H1 (cell line): Measurements from ENCODE around the gene PGF. TPM values are rescaled to one million over a fixed set of nuclear protein-coding genes. Genes with fewer than 3 reads are reported as not detected.

ENCODE experiments used
- CTCF ChIA-PET: fragments of 300-600 bp; sonication (Branson Sonifier 250); formaldehyde crosslinking; loops from one replicate; lab custom pipeline; 2021; ENCODE audit not compliant: partially characterized antibody; lab: Charles Lee
- POLR2A ChIA-PET: fragments of 300-600 bp; sonication (Branson Sonifier 250); formaldehyde crosslinking; loops from one replicate; lab custom pipeline; 2021; ENCODE audit warnings: inconsistent platforms; ENCODE audit not compliant: partially characterized antibody; lab: Charles Lee
- DNase-seq, 2 experiments: peaks; one replicate each; pipeline versions ENCODE4 v3.0.0 to v3.0.0-alpha.2; 2010 to 2022; ENCODE audit warnings: low spot score in 2 of 2, low read depth in 1 of 2, mixed read lengths in 1 of 2
- FAIRE-seq: peaks from 2 replicates; lab custom pipeline; 2011; peaks lifted over from hg19 to GRCh38; lab: Jason Lieb, UNC
- H2AFZ ChIP-seq: 2 replicates; pipeline ENCODE4 v1.8.1; 2012; ENCODE audit warnings: low read length, inconsistent platforms
- H2AK5ac ChIP-seq: 2 replicates; pipeline ENCODE4 v1.6.1; 2013; ENCODE audit warnings: low read depth, low read length
- H2BK120ac ChIP-seq: replicated peaks from 2 replicates; pipeline ENCODE3; 2013; ENCODE audit warnings: low read depth, low read length, inconsistent platforms
- H2BK12ac ChIP-seq: 2 replicates; pipeline ENCODE4 v1.6.1; 2013; ENCODE audit warnings: low read depth, low read length
- H2BK15ac ChIP-seq: 2 replicates; pipeline ENCODE4 v1.6.1; 2013; ENCODE audit warnings: low read length
- H2BK20ac ChIP-seq: 2 replicates; pipeline ENCODE4 v1.6.1; 2013; ENCODE audit warnings: low read length
- H2BK5ac ChIP-seq: 2 replicates; pipeline ENCODE4 v1.6.1; 2013; ENCODE audit warnings: low read depth, low read length
- H3K14ac ChIP-seq: 2 replicates; pipeline ENCODE4 v1.6.1; 2013; ENCODE audit warnings: inconsistent platforms; ENCODE audit not compliant: insufficient read length
- H3K18ac ChIP-seq: 2 replicates; pipeline ENCODE4 v1.6.1; 2013; ENCODE audit warnings: low read length; ENCODE audit errors: extremely low read depth
- H3K23ac ChIP-seq: 2 replicates; pipeline ENCODE4 v1.6.1; 2013; ENCODE audit warnings: inconsistent platforms; ENCODE audit not compliant: insufficient read length
- H3K23me2 ChIP-seq: 2 replicates; pipeline ENCODE4 v1.6.1; 2013; ENCODE audit warnings: low read depth, low read length
- H3K27ac ChIP-seq: 2 replicates; pipeline ENCODE4 v1.6.1; 2011; ENCODE audit warnings: low read depth, low read length, inconsistent platforms
- H3K27me3 ChIP-seq, 4 experiments: replicated peaks in 1 of 4; 1 replicate in 1 of 4; 2 replicates in 3 of 4; pipeline versions ENCODE4 v1.6.1 to v1.8.1; 2011 to 2013; ENCODE audit warnings: low read length in 3 of 4, mild to moderate bottlenecking in 3 of 4, inconsistent platforms in 2 of 4, mixed read lengths in 2 of 4, moderate library complexity in 1 of 4; ENCODE audit not compliant: control insufficient read depth in 3 of 4, insufficient read depth in 3 of 4; ENCODE audit errors: extremely low read depth in 1 of 4
- H3K36me3 ChIP-seq, 4 experiments: 2 replicates each; pipeline versions ENCODE4 v1.6.1 to v1.8.1; 2011 to 2013; ENCODE audit warnings: mild to moderate bottlenecking in 4 of 4, low read length in 3 of 4, moderate library complexity in 2 of 4, control low read depth in 1 of 4, inconsistent platforms in 1 of 4; ENCODE audit not compliant: insufficient read depth in 4 of 4, control insufficient read depth in 2 of 4
- H3K4ac ChIP-seq: replicated peaks from 2 replicates; pipeline ENCODE3; 2013; ENCODE audit warnings: low read length, low read depth, mixed read lengths, inconsistent platforms; ENCODE audit not compliant: insufficient read length
- H3K4me1 ChIP-seq, 4 experiments: replicated peaks in 1 of 4; 1 replicate in 1 of 4; 2 replicates in 3 of 4; pipeline versions ENCODE4 v1.6.1 to v1.8.1; 2011 to 2013; ENCODE audit warnings: low read length in 3 of 4, inconsistent platforms in 2 of 4, mixed read lengths in 1 of 4; ENCODE audit not compliant: insufficient read depth in 4 of 4, control insufficient read depth in 3 of 4
- H3K4me2 ChIP-seq, 2 experiments: 2 replicates each; pipeline versions ENCODE4 v1.6.1 to v1.8.1; 2011 to 2013; ENCODE audit warnings: low read depth in 2 of 2, low read length in 2 of 2, control low read depth in 1 of 2, inconsistent platforms in 1 of 2, mild to moderate bottlenecking in 1 of 2; ENCODE audit not compliant: insufficient read depth in 1 of 2
- H3K4me3 ChIP-seq, 4 experiments: fragments of 200-600, 300-600 bp in 1 of 4; sonication (generic), shearing (Covaris generic), sonication (Bioruptor Twin) in 1 of 4; 2 replicates each; pipeline versions ENCODE4 v1.5.1 to v1.8.1; 2011 to 2016; ENCODE audit warnings: low read length in 4 of 4, low read depth in 3 of 4, control low read depth in 2 of 4, inconsistent platforms in 2 of 4, mild to moderate bottlenecking in 2 of 4, mixed read lengths in 1 of 4, moderate library complexity in 1 of 4; ENCODE audit not compliant: insufficient read depth in 2 of 4; ENCODE audit errors: extremely low read depth in 1 of 4
- H3K56ac ChIP-seq: replicated peaks from 2 replicates; pipeline ENCODE3; 2013; ENCODE audit warnings: low read depth, mild to moderate bottlenecking, mixed read lengths, low read length, inconsistent platforms; ENCODE audit not compliant: insufficient read length
- H3K79me1 ChIP-seq: 2 replicates; pipeline ENCODE4 v1.6.1; 2013; ENCODE audit warnings: low read depth, low read length, control low read depth
- H3K79me2 ChIP-seq, 2 experiments: 2 replicates each; pipeline versions ENCODE4 v1.6.1 to v1.8.1; 2012 to 2013; ENCODE audit warnings: low read length in 2 of 2, mild to moderate bottlenecking in 2 of 2, inconsistent platforms in 1 of 2; ENCODE audit not compliant: insufficient read depth in 2 of 2, control insufficient read depth in 1 of 2
- H3K9ac ChIP-seq, 4 experiments: replicated peaks in 1 of 4; 1 replicate in 1 of 4; 2 replicates in 3 of 4; pipeline versions ENCODE4 v1.6.1 to v1.8.1; 2011 to 2013; ENCODE audit warnings: low read depth in 3 of 4, low read length in 3 of 4, control low read depth in 2 of 4, mild to moderate bottlenecking in 2 of 4, moderate library complexity in 2 of 4, inconsistent platforms in 1 of 4; ENCODE audit errors: extremely low read depth in 1 of 4
- H3K9me3 ChIP-seq, 2 experiments: 2 replicates each; pipeline versions ENCODE4 v1.6.1 to v1.8.1; 2012 to 2013; ENCODE audit warnings: mild to moderate bottlenecking in 2 of 2, moderate library complexity in 2 of 2, control low read depth in 1 of 2, inconsistent platforms in 1 of 2, low read depth in 1 of 2, low read length in 1 of 2, mixed read lengths in 1 of 2; ENCODE audit not compliant: insufficient read depth in 2 of 2
- H4K20me1 ChIP-seq, 2 experiments: replicated peaks in 1 of 2; 2 replicates each; pipeline versions ENCODE3 to v1.8.1; 2011 to 2013; ENCODE audit warnings: inconsistent platforms in 2 of 2, low read length in 2 of 2, mild to moderate bottlenecking in 1 of 2; ENCODE audit not compliant: insufficient read depth in 2 of 2, control insufficient read depth in 1 of 2
- H4K5ac ChIP-seq: 2 replicates; pipeline ENCODE4 v1.6.1; 2013; ENCODE audit warnings: low read length, low read depth, mixed read lengths, inconsistent platforms; ENCODE audit not compliant: insufficient read length
- H4K8ac ChIP-seq: 2 replicates; pipeline ENCODE4 v1.8.0; 2013; ENCODE audit warnings: mild to moderate bottlenecking, moderate library complexity, low read length, inconsistent platforms; ENCODE audit not compliant: insufficient read depth; ENCODE audit errors: extremely low read depth
- H4K91ac ChIP-seq: replicated peaks from 2 replicates; pipeline ENCODE3; 2013; ENCODE audit warnings: low read length, mixed read lengths, inconsistent platforms; ENCODE audit not compliant: insufficient read length
- BRCA1 ChIP-seq: IDR thresholded peaks from 2 replicates; pipeline ENCODE4 v1.6.1; 2012; ENCODE audit warnings: low read depth, low read length, improper control_type of control experiment
- CEBPB ChIP-seq: IDR thresholded peaks from 2 replicates; pipeline ENCODE4 v1.6.1; 2012; ENCODE audit warnings: low read depth, low read length
- CHD2 ChIP-seq: IDR thresholded peaks from 2 replicates; pipeline ENCODE4 v1.6.1; 2012; ENCODE audit warnings: low read length, improper control_type of control experiment
- FOSL1 ChIP-seq: IDR thresholded peaks from 2 replicates; pipeline ENCODE4 v1.6.1; 2011; ENCODE audit warnings: mild to moderate bottlenecking, low read depth, low read length, moderate library complexity; ENCODE audit not compliant: insufficient read depth
- POLR2A ChIP-seq, 2 experiments: IDR thresholded peaks; 1 replicate in 1 of 2; 2 replicates in 1 of 2; pipeline ENCODE4 v1.6.1; 2011; ENCODE audit warnings: low read depth in 2 of 2, low read length in 2 of 2, mild to moderate bottlenecking in 2 of 2; ENCODE audit errors: control extremely low read depth in 1 of 2
- RNF2 ChIP-seq: fragments of 200-900, 300-1000 bp; sonication (generic); IDR thresholded peaks from 2 replicates; pipeline ENCODE4 v1.7.1; 2016; ENCODE audit warnings: borderline replicate concordance, low read depth, mild to moderate bottlenecking, antibody characterized with exemption, low read length; ENCODE audit not compliant: poor library complexity, severe bottlenecking; ENCODE audit errors: missing control alignments
- SIN3A ChIP-seq, 2 experiments: IDR thresholded peaks in 1 of 2; conservative IDR thresholded peaks in 1 of 2; 2 replicates each; pipeline ENCODE4 v1.6.1; 2011 to 2012; ENCODE audit warnings: low read length in 2 of 2, improper control_type of control experiment in 1 of 2, low read depth in 1 of 2, mild to moderate bottlenecking in 1 of 2
- SP1 ChIP-seq: IDR thresholded peaks from 2 replicates; pipeline ENCODE4 v1.6.1; 2011; ENCODE audit warnings: low read depth, low read length
- TCF12 ChIP-seq: IDR thresholded peaks from 2 replicates; pipeline ENCODE4 v1.6.1; 2011; ENCODE audit warnings: low read depth, mild to moderate bottlenecking, low read length
- YY1 ChIP-seq: IDR thresholded peaks from 2 replicates; pipeline ENCODE4 v1.6.1; 2011; ENCODE audit warnings: low read depth, mild to moderate bottlenecking, low read length
- ZNF274 ChIP-seq: IDR thresholded peaks from 2 replicates; pipeline ENCODE4 v1.7.0; 2012; ENCODE audit warnings: low read length, borderline replicate concordance; ENCODE audit errors: extremely low read depth
- WGBS, 2 experiments: shearing (Covaris generic) in 1 of 2; methylation state at CpG; one replicate each; pipeline versions ENCODE4 v1.1.6 to v1.1.7; 2013 to 2015; ENCODE audit warnings: low lambda C conversion rate in 2 of 2, mixed read lengths in 2 of 2, inconsistent platforms in 1 of 2, low coverage in 1 of 2, missing lambda C conversion rate in 1 of 2; ENCODE audit not compliant: insufficient replicate concordance in 2 of 2, insufficient coverage in 1 of 2, insufficient read length in 1 of 2; ENCODE audit errors: extremely low coverage in 1 of 2, missing lambda C conversion rate in 1 of 2; 5-methylcytosine and 5-hydroxymethylcytosine counted together
- polyA plus RNA-seq, 7 experiments: library from polyadenylated mRNA; depleted of rRNA in 3 of 7; stranded (reverse) in 5 of 7; unstranded in 2 of 7; fragments of >200 nt in 5 of 7; fragments of 200-250 nt in 2 of 7; gene quantifications; 1 replicate in 5 of 7; 2 replicates in 1 of 7; 4 replicates in 1 of 7; pipeline versions ENCODE4 v1.2.1 to v1.2.3, GENCODE V29; 2011 to 2013; ENCODE audit warnings: missing spikeins in 2 of 7, mixed read lengths in 2 of 7
- total RNA-seq: library from RNA; stranded (reverse); fragmentation: NEBNext Ultra II Directional; extraction: Animal tissue kit (Norgen Biotek cat#: 25700); gene quantifications from 2 replicates; pipeline ENCODE4 v1.2.1, GENCODE V29; 2021
- TF ChIP-seq, protein P1 (sequence below): IDR thresholded peaks from 2 replicates; pipeline ENCODE4 v1.6.1; 2011; ENCODE audit warnings: low read depth, mild to moderate bottlenecking, low read length; ENCODE audit not compliant: insufficient read depth

PGF gene
- total and polyA plus RNA-seq, 2 of the 8 experiments (the other 6 are each of a cell fraction or from before 2014, with no cell fraction given), result 2.1 to 4.1 TPM

DNA sequence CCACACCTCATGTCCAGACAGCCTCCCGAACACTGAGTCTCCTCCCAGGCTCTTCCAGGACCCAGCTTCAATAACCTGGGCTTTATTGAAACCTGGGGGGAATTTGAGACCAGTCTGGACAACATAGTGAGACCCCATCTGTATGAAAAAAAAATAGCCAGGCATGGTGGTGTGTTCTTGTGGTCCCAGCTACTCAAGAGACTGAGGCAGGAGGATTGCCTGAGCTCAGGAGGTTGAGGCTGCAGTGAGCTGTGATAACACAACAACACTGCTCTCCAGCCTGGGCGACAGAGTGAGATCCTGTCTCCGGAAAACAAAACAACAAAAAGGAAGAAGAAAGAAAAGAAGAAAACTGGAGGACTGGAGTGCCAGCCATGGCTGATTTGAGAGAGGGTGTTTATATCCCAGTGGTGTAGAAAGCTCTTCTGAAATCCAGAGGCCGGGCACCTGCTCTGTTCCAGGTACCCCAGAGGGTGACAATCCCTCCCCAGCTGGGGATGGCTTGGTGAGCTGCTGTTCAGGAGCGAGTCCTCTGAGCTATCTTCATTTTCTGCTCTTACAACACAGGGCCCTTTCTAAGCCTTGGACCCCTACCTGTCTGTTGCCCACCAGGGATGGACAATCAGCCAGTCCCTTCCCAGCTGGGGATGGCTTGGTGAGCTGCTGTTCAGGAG is 6.0 kb upstream of the PGF start:
- Histone ChIP-seq H3K4me2 (no peak overlapping the region), H3K4me1 (peaks cover 0 to 11% (median under 1%) of the 10 kb centered on the region in 4 experiments; a peak in 4 of 7 replicates), H4K20me1 (no peaks in the 10 kb centered on the region), H2BK5ac (no peak overlapping the region), H3K79me1 (no peaks in the 10 kb centered on the region), H2AK5ac (no peak overlapping the region), H3K27me3 (peaks cover 0 to 1% (median 0%) of the 10 kb centered on the region in 4 experiments; a peak in 1 of 7 replicates), H3K36me3 (no peaks in the 10 kb centered on the region), H4K8ac (no peak overlapping the region), H3K14ac (no peak overlapping the region), H3K56ac (no peak overlapping the region), H2AFZ (no peak overlapping the region), H2BK15ac (no peak overlapping the region), H3K9me3 (no peaks in the 10 kb centered on the region), H3K27ac (no peak overlapping the region), H3K18ac (no peak overlapping the region), H2BK12ac (no peak overlapping the region), H4K91ac (no peak overlapping the region), H3K4ac (no peak overlapping the region), H3K23ac (no peak overlapping the region), H2BK120ac (no peak overlapping the region), H3K23me2 (no peaks in the 10 kb centered on the region), H3K79me2 (no peaks in the 10 kb centered on the region), H3K4me3 (no peak overlapping the region), H4K5ac (no peak overlapping the region), H3K9ac (no peak overlapping the region), H2BK20ac (no peak overlapping the region)
- ChIA-PET POLR2A (interaction anchor here (0.9 to 1.7 kb wide), 3 partner anchors 14 to 39 kb away, joined by 3 to 4 read pairs (median 4); partner anchors contain the start of gene RPS6KL1), CTCF (interaction anchor here (0.7 to 11.8 kb wide), 12 partner anchors 7 to 221 kb away, joined by 3 to 146 read pairs (median 4); no protein-coding TSS in a partner anchor)
- FAIRE-seq (no peak), DNase-seq (no peak)
- TF ChIP-seq FOSL1, result no peak
- no peak for TF ChIP-seq BRCA1
- TF ChIP-seq TCF12, result no peak
- no peak for TF ChIP-seq SP1
- no peak for TF ChIP-seq RNF2
- no peak for TF ChIP-seq CHD2
- TF ChIP-seq ZNF274, result no peak
- no peak for TF ChIP-seq POLR2A (IDR thresholded peaks at IDR 0.05; ENCODE audit: control extremely low read depth in 1 of 2, low read depth in 2 of 2, low read length in 2 of 2)
- TF ChIP-seq YY1, result no peak
- TF ChIP-seq SIN3A (conservative IDR thresholded peaks at IDR 0.05 in 1 of 2, IDR thresholded peaks at IDR 0.05 in 1 of 2; ENCODE audit: low read depth in 1 of 2, low read length in 2 of 2), result no peak
- TF ChIP-seq CEBPB, result no peak
- TF ChIP-seq, protein P1, sequence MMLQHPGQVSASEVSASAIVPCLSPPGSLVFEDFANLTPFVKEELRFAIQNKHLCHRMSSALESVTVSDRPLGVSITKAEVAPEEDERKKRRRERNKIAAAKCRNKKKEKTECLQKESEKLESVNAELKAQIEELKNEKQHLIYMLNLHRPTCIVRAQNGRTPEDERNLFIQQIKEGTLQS, result no peak
- 80% methylated on average over 5 of the region's 5 CpGs; no CpG with 5 or more reads in 1 of the 2 experiments for whole genome bisulfite sequencing, 2 experiments
